Activated CD4-positive, alpha-beta memory T cell treated with anti-CD3 and anti-CD28 coated beads for 36 hours (primary cell): ENCODE measurements around the gene DHPS. TPM values are rescaled to one million over a fixed set of nuclear protein-coding genes. Genes with fewer than 3 reads are reported as not detected.
"Not testable (repeated sequence)": the region's sequence is repeated elsewhere in the genome, so short reads cannot be mapped to it uniquely, and the experiment has no call there.

Experiments
- CTCF ChIA-PET: fragments of 350-600 bp; sonication (Branson Sonifier 250); formaldehyde crosslinking; loops from one replicate; lab custom pipeline; 2021; ENCODE audit warnings: antibody characterized with exemption, inconsistent platforms; lab: Charles Lee
- POLR2A ChIA-PET: fragments of 350-600 bp; sonication (Branson Sonifier 250); formaldehyde crosslinking; loops from one replicate; lab custom pipeline; 2021; ENCODE audit warnings: antibody characterized with exemption; lab: Charles Lee
- DNase-seq: peaks from one replicate; pipeline ENCODE4 v3.0.0-alpha.2; 2020
- H3K27ac Mint-ChIP-seq: one replicate; pipeline ENCODE4 v1.8.0; 2021; ENCODE audit warnings: mixed read lengths
- H3K27me3 Mint-ChIP-seq: one replicate; pipeline ENCODE4 v1.8.0; 2021; ENCODE audit warnings: mixed read lengths
- H3K36me3 Mint-ChIP-seq: one replicate; pipeline ENCODE4 v1.8.0; 2021; ENCODE audit warnings: mixed read lengths
- H3K4me1 Mint-ChIP-seq: one replicate; pipeline ENCODE4 v1.8.0; 2021; ENCODE audit warnings: low read depth, mixed read lengths
- H3K4me3 Mint-ChIP-seq: one replicate; pipeline ENCODE4 v1.8.0; 2021; ENCODE audit warnings: mild to moderate bottlenecking, mixed read lengths
- H3K9me3 Mint-ChIP-seq: one replicate; pipeline ENCODE4 v1.8.0; 2021; ENCODE audit warnings: mixed read lengths
- intact Hi-C: fragments of 100-400 bp; cut with micrococcal nuclease; formaldehyde crosslinking; loops from one replicate; pipeline ENCODE4 v1.15.1; 2023
- total RNA-seq, 2 experiments: library from RNA; stranded (reverse); gene quantifications; one replicate each; pipeline ENCODE4 v1.2.3, GENCODE V29; 2021

The DHPS gene
- total RNA-seq, 2 experiments from 2014 or later = 126 to 127 TPM

GRCh38 chr19:12660980-12661379 lies 20.7 kb downstream of the DHPS start:
- Mint-ChIP-seq H3K4me1 (peaks cover 17% of the 10 kb centered on the region), H3K27ac (no peak overlapping the region), H3K9me3 (no peaks in the 10 kb centered on the region), H3K36me3 (peaks cover 48% of the 10 kb centered on the region), H3K4me3 (no peak overlapping the region), H3K27me3 (no peaks in the 10 kb centered on the region)
- no peak for DNase-seq
- ChIA-PET POLR2A (no interaction called here), CTCF (interaction anchor here (0.8 to 1.2 kb wide), 3 partner anchors 11 to 96 kb away, joined by 3 to 6 read pairs (median 3); no protein-coding TSS in a partner anchor)
- intact Hi-C loops = no loop called here

GRCh38 chr19:12657966-12658365 lies 23.7 kb downstream of the DHPS start:
- Mint-ChIP-seq H3K9me3 (no peaks in the 10 kb centered on the region), H3K27me3 (no peaks in the 10 kb centered on the region), H3K36me3 (peaks cover 45% of the 10 kb centered on the region), H3K4me1 (no peaks in the 10 kb centered on the region), H3K4me3 (no peak overlapping the region), H3K27ac (no peak overlapping the region)
- ChIA-PET CTCF (interaction anchor here (0.5 to 1.3 kb wide), 3 partner anchors 14 to 20 kb away, joined by 3 to 4 read pairs (median 3); no protein-coding TSS in a partner anchor), POLR2A (no interaction called here)
- intact Hi-C loops = no loop called here
- no peak for DNase-seq

DNA sequence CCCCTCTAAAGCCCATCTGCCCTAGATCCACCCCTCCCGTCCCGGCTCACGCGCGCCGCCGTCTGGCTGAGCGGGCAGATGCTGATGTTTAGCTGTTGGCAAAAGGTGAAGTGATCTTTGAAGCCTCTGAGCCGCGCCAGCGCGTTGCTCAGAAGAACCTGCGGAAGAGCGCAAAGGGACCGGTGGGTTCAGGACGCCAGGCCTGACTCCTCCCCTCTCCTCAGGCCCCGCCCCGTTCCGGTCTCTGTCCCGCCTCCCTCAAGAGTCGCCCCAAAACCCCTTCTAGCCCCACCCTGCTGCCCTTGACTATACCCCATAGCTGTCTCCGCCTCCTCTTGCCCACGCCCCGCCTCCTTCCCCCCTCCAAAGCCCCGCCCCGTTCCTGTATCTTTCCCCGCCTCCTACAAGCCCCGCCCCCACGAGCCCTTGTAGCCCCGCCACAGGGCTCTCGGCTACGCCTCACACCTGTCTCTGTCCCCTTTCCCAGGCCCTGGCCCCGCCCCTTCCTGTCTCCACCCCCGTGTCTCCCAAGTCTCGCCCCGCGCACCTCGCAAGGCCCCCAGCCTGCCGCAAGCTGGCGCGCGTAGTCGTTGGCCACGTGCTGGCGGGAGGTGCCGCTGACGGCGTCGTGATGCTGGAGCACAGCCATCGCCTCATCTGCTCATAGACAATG lies 24.6 kb downstream of the DHPS start:
- ChIA-PET CTCF (interaction anchor here (1.3 kb wide), 1 partner anchor 15 kb away, joined by 4 read pairs; no protein-coding TSS in a partner anchor), POLR2A (no interaction called here)
- Mint-ChIP-seq H3K27ac (no peak overlapping the region), H3K4me3 (no peak overlapping the region), H3K27me3 (no peaks in the 10 kb centered on the region), H3K4me1 (no peaks in the 10 kb centered on the region), H3K9me3 (no peaks in the 10 kb centered on the region), H3K36me3 (peaks cover 44% of the 10 kb centered on the region)
- intact Hi-C loops = no loop called here
- peak; percentile 46 for DNase-seq

- no peak overlapping the region for H3K4me3 Mint-ChIP-seq
- no peak overlapping the region for H3K27ac Mint-ChIP-seq
- DNase-seq = no peak
- H3K36me3 Mint-ChIP-seq = peaks cover 43% of the 10 kb centered on the region
- POLR2A ChIA-PET = no interaction called here
- CTCF ChIA-PET = interaction anchor here (0.6 kb wide), 1 partner anchor 15 kb away, joined by 3 read pairs; no protein-coding TSS in a partner anchor
- intact Hi-C loops = no loop called here
- H3K27me3 Mint-ChIP-seq = no peaks in the 10 kb centered on the region
- H3K9me3 Mint-ChIP-seq = no peaks in the 10 kb centered on the region
- H3K4me1 Mint-ChIP-seq = no peaks in the 10 kb centered on the region
These were observed 26.1 kb downstream of the DHPS start for GRCh38 chr19:12655546-12655945.

- ChIA-PET CTCF (no interaction called here), POLR2A (no interaction called here)
- no peaks in the 10 kb centered on the region for H3K4me1 Mint-ChIP-seq
- no peaks in the 10 kb centered on the region for H3K9me3 Mint-ChIP-seq
- H3K4me3 Mint-ChIP-seq = no peak overlapping the region
- H3K27ac Mint-ChIP-seq = no peak overlapping the region
- no peak for DNase-seq
- no peaks in the 10 kb centered on the region for H3K27me3 Mint-ChIP-seq
- intact Hi-C loops = no loop called here
- peaks cover 32% of the 10 kb centered on the region for H3K36me3 Mint-ChIP-seq
These were observed 29.5 kb downstream of the DHPS start for GRCh38 chr19:12652219-12652618.

DNA sequence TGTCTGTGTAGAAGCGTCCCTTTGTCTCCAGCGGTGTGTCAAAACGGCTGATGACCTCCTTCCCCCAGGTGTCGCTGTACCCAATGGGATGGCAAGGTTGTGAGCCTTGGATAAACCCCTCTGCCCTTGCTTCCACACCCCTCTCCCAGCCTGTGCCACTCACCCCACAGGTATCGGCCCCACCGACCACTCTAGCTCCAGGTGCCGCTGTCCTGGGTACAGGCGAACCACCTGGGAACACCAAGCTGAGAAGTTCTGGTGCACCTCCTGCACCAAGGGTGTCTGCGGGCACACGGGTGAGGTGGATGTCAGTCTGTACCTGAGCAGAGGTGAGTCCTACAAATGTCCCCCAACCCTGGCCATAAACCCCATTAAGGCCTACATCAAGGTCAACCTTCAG lies 31.7 kb downstream of the DHPS start:
- Mint-ChIP-seq H3K9me3 (no peaks in the 10 kb centered on the region), H3K27me3 (no peaks in the 10 kb centered on the region), H3K4me1 (no peaks in the 10 kb centered on the region), H3K27ac (no peak overlapping the region), H3K36me3 (peaks cover 26% of the 10 kb centered on the region), H3K4me3 (no peak overlapping the region)
- ChIA-PET CTCF (no interaction called here), POLR2A (no interaction called here)
- no peak for DNase-seq
- intact Hi-C loops = no loop called here

GRCh38 chr19:12648088-12648487 lies 33.6 kb downstream of the DHPS start:
- peaks cover 28% of the 10 kb centered on the region for H3K36me3 Mint-ChIP-seq
- CTCF ChIA-PET = no interaction called here
- POLR2A ChIA-PET = no interaction called here
- intact Hi-C loops = no loop called here
- H3K4me3 Mint-ChIP-seq = no peak overlapping the region
- no peaks in the 10 kb centered on the region for H3K4me1 Mint-ChIP-seq
- H3K9me3 Mint-ChIP-seq = no peaks in the 10 kb centered on the region
- no peak overlapping the region for H3K27ac Mint-ChIP-seq
- H3K27me3 Mint-ChIP-seq = no peaks in the 10 kb centered on the region
- no peak for DNase-seq

DNA sequence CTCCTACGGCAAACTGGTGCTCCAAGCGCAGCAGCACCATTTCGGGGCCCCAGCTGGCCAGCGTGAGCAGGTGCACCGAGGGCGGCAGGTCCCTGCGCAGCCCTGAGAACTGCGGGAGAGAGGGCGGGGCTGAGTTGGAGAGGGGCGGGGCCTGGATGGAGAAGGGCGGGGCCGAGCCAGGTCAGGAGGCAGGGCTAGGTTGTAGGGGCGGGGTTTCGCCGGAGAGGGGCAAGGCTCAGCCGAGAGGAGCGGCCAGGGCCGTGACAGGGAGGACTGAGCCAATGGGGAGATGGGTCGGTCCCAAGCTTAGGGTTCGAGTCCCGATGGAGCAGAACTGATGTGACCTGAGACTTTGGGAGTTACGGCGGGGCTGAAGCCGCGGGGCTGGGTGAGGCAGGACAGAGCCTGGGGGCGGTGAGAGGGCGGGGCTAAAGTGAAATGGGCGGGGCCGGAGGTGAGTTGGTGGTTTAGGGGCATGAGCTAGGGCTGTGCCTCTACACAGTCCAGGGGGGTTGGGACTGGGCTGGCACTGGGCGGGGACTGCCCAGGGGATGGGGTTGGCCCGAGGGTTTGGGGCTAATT lies 34.1 kb downstream of the DHPS start:
- ChIA-PET POLR2A (no interaction called here), CTCF (no interaction called here)
- no peak overlapping the region for H3K27ac Mint-ChIP-seq
- H3K4me1 Mint-ChIP-seq = no peaks in the 10 kb centered on the region
- H3K36me3 Mint-ChIP-seq = peaks cover 28% of the 10 kb centered on the region
- DNase-seq = peak; percentile 51
- H3K9me3 Mint-ChIP-seq = no peaks in the 10 kb centered on the region
- intact Hi-C loops = no loop called here
- no peaks in the 10 kb centered on the region for H3K27me3 Mint-ChIP-seq
- H3K4me3 Mint-ChIP-seq = no peak overlapping the region

- intact Hi-C loops = no loop called here
- no peak for DNase-seq
- CTCF ChIA-PET = no interaction called here
- no peaks in the 10 kb centered on the region for H3K9me3 Mint-ChIP-seq
- no peak overlapping the region for H3K4me3 Mint-ChIP-seq
- H3K27me3 Mint-ChIP-seq = no peaks in the 10 kb centered on the region
- H3K27ac Mint-ChIP-seq = peak overlapping the region; percentile 18
- H3K4me1 Mint-ChIP-seq = no peaks in the 10 kb centered on the region
- POLR2A ChIA-PET = no interaction called here
- H3K36me3 Mint-ChIP-seq = peaks cover 28% of the 10 kb centered on the region
These were observed 34.6 kb downstream of the DHPS start for GRCh38 chr19:12647047-12647446.

- H3K9me3 Mint-ChIP-seq = no peaks in the 10 kb centered on the region
- peaks cover 24% of the 10 kb centered on the region for H3K36me3 Mint-ChIP-seq
- intact Hi-C loops = no loop called here
- no peaks in the 10 kb centered on the region for H3K4me1 Mint-ChIP-seq
- ChIA-PET CTCF (no interaction called here), POLR2A (no interaction called here)
- DNase-seq = no peak
- no peaks in the 10 kb centered on the region for H3K27me3 Mint-ChIP-seq
- peak overlapping the region; percentile 18 for H3K27ac Mint-ChIP-seq
- H3K4me3 Mint-ChIP-seq = no peak overlapping the region
These were observed 35.1 kb downstream of the DHPS start for GRCh38 chr19:12646551-12646950.

DNA sequence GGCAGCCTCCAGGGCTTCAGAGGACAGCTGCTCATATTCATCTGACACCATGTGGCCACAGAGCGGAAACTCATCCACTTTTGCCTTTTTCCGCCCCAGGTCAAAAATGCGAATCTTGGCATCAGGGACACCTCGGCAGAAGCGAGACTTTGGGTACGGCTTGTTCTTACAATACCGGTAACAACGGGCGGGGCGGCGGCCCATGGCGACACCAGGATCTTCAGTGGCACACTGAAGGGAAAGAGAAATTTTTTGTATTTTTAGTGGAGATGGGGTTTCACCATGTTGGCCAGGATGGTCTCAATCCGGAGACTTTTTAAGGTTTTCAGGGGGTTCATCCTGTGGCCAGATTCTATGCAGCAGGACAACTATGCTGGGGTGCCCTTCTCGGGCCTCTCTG lies 38.0 kb downstream of the DHPS start:
- POLR2A ChIA-PET, H3K9me3 Mint-ChIP-seq, H3K27ac Mint-ChIP-seq, DNase-seq, intact Hi-C loops, CTCF ChIA-PET, H3K4me3 Mint-ChIP-seq, H3K4me1 Mint-ChIP-seq, H3K27me3 Mint-ChIP-seq: not testable (repeated sequence)
- peaks cover 17% of the 10 kb centered on the region for H3K36me3 Mint-ChIP-seq

GRCh38 chr19:12642506-12642905 lies 39.2 kb downstream of the DHPS start:
- no peaks in the 10 kb centered on the region for H3K27me3 Mint-ChIP-seq
- CTCF ChIA-PET = no interaction called here
- no peak overlapping the region for H3K27ac Mint-ChIP-seq
- no peak overlapping the region for H3K4me3 Mint-ChIP-seq
- POLR2A ChIA-PET = interaction anchor here (0.6 kb wide), 1 partner anchor 54 kb away, joined by 3 read pairs; no protein-coding TSS in a partner anchor
- no peak for DNase-seq
- peaks cover 13% of the 10 kb centered on the region for H3K36me3 Mint-ChIP-seq
- intact Hi-C loops = no loop called here
- H3K9me3 Mint-ChIP-seq = no peaks in the 10 kb centered on the region
- H3K4me1 Mint-ChIP-seq = peaks cover 9% of the 10 kb centered on the region

DNA sequence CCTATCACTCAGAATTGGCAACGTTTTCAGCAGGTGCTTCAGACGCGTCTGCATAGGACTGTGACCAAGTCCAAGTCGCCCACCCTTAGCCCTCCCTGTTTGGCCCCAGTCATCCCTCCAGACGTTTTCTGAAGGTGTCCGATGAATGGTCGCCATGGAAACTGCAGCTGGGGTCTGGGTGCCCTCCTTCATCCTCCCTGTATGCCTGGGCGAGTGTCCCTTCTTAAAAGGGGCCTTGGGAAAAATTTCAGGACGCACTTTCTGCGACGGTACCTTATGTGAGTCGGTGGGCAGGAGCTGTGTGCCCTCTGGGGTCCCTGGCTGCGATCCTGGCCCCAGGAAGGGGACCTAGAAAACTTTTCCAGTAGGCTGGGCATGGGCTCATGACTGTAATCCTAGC lies 40.2 kb downstream of the DHPS start:
- intact Hi-C loops = no loop called here
- Mint-ChIP-seq H3K27me3 (no peaks in the 10 kb centered on the region), H3K4me3 (no peak overlapping the region), H3K9me3 (no peaks in the 10 kb centered on the region), H3K36me3 (peaks cover 8% of the 10 kb centered on the region), H3K27ac (no peak overlapping the region), H3K4me1 (peaks cover 11% of the 10 kb centered on the region)
- ChIA-PET CTCF (no interaction called here), POLR2A (no interaction called here)
- DNase-seq = no peak
